ENCODE data around the gene DOK7. TPM values are rescaled to one million over a fixed set of nuclear protein-coding genes. Genes with fewer than 3 reads are reported as not detected.

The DOK7 gene
- total RNA-seq, 2 donors from 2014 or later = 6.3 to 7.0 TPM

Other genes with a start within 250 kb of the DOK7 start
- 1 to 10 TPM; 2.6 to 3.6 TPM for gene MSANTD1, start 214.1 kb upstream of the DOK7 start, total RNA-seq
- gene RGS12, start 170.3 kb upstream of the DOK7 start, total RNA-seq = 10 to 100 TPM in 1 of 2 donors, 1 to 10 TPM in 1; 9.1 to 12.5 TPM
- under 1 TPM in 1 of 2 donors, not detected in 1; 0.78 TPM for gene HGFAC, start 21.3 kb upstream of the DOK7 start, total RNA-seq
- 10 to 100 TPM; 82.5 to 93.9 TPM for gene LRPAP1, start 69.1 kb downstream of the DOK7 start, total RNA-seq

Data from body of pancreas (tissue), 2 donors.